Ascending aorta (tissue), 2 donors: ENCODE data around the gene HPGD. TPM values are rescaled to one million over a fixed set of nuclear protein-coding genes. Genes with fewer than 3 reads are reported as not detected.

Experiments used
- DNase-seq, 2 donors: peaks; one replicate each; pipeline ENCODE4 v3.0.0-alpha.2; 2019; ENCODE audit warnings: low spot score in 2 of 2
- H3K27ac ChIP-seq, 2 donors: fragments of 200-600 bp; sonication (generic); one replicate each; pipeline ENCODE4 v1.5.1; 2016 to 2017; ENCODE audit warnings: mild to moderate bottlenecking in 1 of 2
- H3K27me3 ChIP-seq: fragments of 200-600 bp; sonication (generic); one replicate; pipeline ENCODE4 v1.5.1; 2017
- H3K36me3 ChIP-seq, 2 donors: fragments of 200-600 bp; sonication (generic); one replicate each; pipeline ENCODE4 v1.5.1; 2016
- H3K4me1 ChIP-seq, 2 donors: fragments of 200-600 bp; sonication (generic); one replicate each; pipeline ENCODE4 v1.5.1; 2016 to 2017; ENCODE audit warnings: mild to moderate bottlenecking in 1 of 2
- H3K4me3 ChIP-seq, 2 donors: fragments of 200-600 bp; sonication (generic); one replicate each; pipeline ENCODE4 v1.5.1; 2016 to 2017; ENCODE audit warnings: mild to moderate bottlenecking in 1 of 2
- H3K9me3 ChIP-seq, 2 donors: fragments of 200-600 bp; sonication (generic); one replicate each; pipeline ENCODE4 v1.5.1; 2016
- intact Hi-C: fragments of 100-400 bp; cut with DNase I; formaldehyde crosslinking; loops from one replicate; pipeline ENCODE4 v1.15.1; 2023
- total RNA-seq: library from RNA; depleted of rRNA; stranded (reverse); fragments of >200 nt; gene quantifications from one replicate; pipeline ENCODE4 v1.1.0, GENCODE V29; 2016
- TF ChIP-seq, protein P1 (sequence below), 3 experiments: fragments of 200-600 bp in 2 of 3; fragments of 450-650 bp in 1 of 3; sonication (generic) in 2 of 3; IDR thresholded peaks; one replicate each; pipeline ENCODE4 v1.5.1; 2016 to 2019; ENCODE audit warnings: antibody characterized with exemption in 3 of 3, mild to moderate bottlenecking in 1 of 3, moderate library complexity in 1 of 3

The HPGD gene
- total RNA-seq, 1 donor from 2014 or later, result 4.2 TPM

DNA sequence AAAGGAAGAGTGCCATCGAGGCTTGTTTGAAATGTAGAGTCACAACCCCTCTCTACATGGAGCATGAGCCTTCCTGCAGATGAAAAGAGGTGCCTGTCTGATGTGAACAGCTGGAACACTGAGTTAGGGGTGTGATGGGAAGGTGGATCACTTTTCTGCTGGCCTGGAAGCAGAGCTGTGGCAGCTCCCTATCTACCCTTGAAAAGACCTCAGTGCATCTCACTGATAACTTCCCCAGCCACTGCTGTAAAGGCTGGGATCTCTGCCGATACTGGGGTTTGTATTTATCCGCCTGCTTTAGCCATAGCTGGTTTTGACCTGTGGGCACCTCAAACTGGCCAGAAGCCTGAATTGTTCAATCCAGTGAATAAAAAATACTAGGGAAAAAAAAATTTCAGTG is 46.8 kb downstream of the HPGD start:
- TF ChIP-seq, protein P1, sequence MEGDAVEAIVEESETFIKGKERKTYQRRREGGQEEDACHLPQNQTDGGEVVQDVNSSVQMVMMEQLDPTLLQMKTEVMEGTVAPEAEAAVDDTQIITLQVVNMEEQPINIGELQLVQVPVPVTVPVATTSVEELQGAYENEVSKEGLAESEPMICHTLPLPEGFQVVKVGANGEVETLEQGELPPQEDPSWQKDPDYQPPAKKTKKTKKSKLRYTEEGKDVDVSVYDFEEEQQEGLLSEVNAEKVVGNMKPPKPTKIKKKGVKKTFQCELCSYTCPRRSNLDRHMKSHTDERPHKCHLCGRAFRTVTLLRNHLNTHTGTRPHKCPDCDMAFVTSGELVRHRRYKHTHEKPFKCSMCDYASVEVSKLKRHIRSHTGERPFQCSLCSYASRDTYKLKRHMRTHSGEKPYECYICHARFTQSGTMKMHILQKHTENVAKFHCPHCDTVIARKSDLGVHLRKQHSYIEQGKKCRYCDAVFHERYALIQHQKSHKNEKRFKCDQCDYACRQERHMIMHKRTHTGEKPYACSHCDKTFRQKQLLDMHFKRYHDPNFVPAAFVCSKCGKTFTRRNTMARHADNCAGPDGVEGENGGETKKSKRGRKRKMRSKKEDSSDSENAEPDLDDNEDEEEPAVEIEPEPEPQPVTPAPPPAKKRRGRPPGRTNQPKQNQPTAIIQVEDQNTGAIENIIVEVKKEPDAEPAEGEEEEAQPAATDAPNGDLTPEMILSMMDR (IDR thresholded peaks at IDR 0.05), result no peak
- H3K4me3 ChIP-seq, result no peak overlapping the region

DNA sequence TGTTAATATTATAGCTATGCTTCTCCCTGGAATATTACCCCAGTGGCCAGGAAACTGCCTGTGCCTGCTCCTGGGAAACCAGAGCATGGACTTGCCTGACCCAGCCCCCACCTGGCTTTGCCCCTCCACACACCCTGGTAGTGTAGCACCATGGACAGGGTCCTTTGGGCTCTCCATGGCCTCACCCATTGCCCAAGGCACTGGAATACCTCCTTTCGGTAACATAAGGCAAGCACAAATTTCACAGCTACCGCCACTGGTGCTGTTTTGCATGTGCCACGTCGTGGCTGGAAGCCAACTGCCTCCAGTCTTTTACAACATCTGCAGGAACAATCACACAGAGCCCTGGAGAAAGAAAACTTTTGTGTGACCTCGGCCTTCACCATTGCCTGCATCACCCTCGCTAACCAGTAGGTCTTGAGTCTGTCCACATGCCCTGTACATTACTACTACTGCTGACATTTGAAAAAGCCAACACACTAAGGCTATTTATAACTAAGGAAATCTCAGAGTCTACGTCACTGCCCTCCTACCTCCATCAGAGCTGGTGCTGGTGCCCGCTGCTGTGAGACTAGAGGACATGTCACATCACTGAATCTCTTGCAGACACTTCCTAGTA is 47.7 kb downstream of the HPGD start:
- no peak overlapping the region for H3K27ac ChIP-seq
- H3K4me1 ChIP-seq, result no peaks in the 10 kb centered on the region
- H3K4me3 ChIP-seq, result no peak overlapping the region
- no peaks in the 10 kb centered on the region for H3K36me3 ChIP-seq
- no peaks in the 10 kb centered on the region for H3K9me3 ChIP-seq
- no peaks in the 10 kb centered on the region for H3K27me3 ChIP-seq
- TF ChIP-seq, protein P1 (IDR thresholded peaks at IDR 0.05), result no peak
- intact Hi-C loops, result no loop called here
- no peak for DNase-seq

More for the DNA sequence above, 46.8 kb downstream of the HPGD start:
- no peaks in the 10 kb centered on the region for H3K36me3 ChIP-seq
- H3K27ac ChIP-seq, result no peak overlapping the region
- H3K4me1 ChIP-seq, result no peaks in the 10 kb centered on the region
- H3K9me3 ChIP-seq, result no peaks in the 10 kb centered on the region
- no peaks in the 10 kb centered on the region for H3K27me3 ChIP-seq
- intact Hi-C loops, result no loop called here
- DNase-seq, result no peak

DNA sequence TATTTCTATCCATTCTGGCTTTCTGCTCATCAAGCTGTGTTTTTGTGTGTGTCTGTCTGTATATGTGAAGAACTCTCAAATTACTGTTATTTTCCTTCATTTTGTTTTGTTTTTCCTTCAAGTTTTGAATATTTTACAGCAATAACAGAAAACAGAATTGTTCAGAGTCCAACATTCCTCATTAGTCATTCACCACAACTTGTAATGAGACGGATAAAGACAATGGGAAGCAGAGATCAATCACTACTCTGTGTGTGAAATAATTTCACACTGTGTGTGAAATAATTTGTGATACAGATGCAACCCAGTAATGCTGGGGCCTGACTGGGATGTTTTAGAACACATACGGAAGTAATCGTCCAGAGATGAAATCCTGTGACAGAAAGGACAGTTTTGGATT is 55.2 kb downstream of the HPGD start:
- no peaks in the 10 kb centered on the region for H3K36me3 ChIP-seq
- H3K27me3 ChIP-seq, result no peaks in the 10 kb centered on the region
- DNase-seq, result no peak
- no peaks in the 10 kb centered on the region for H3K4me1 ChIP-seq
- H3K4me3 ChIP-seq, result no peak overlapping the region
- TF ChIP-seq, protein P1 (IDR thresholded peaks at IDR 0.05), result no peak
- H3K9me3 ChIP-seq, result no peaks in the 10 kb centered on the region
- no peak overlapping the region for H3K27ac ChIP-seq
- intact Hi-C loops, result no loop called here

DNA sequence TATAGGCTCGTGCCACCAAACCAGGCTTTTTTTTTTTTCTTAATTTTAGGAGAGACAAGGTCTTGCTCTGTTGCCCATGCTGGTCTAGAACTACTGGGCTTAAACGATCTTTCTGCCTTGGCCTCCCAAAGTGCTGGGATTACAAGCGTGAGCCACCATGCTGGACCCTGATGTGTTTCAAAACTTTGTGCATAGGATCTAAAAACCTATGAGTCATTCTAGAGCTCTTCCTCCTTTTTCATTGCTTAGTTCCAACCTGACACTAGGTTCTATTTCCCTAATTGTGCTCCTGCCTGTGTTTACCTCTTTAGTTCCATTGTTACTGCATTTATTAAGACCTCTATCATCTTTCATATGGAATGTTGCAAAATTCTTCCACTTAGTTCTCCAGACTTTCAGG is 57.3 kb downstream of the HPGD start:
- no peak overlapping the region for H3K27ac ChIP-seq
- DNase-seq, result no peak
- no peak overlapping the region for H3K4me3 ChIP-seq
- no peaks in the 10 kb centered on the region for H3K9me3 ChIP-seq
- TF ChIP-seq, protein P1 (IDR thresholded peaks at IDR 0.05), result no peak
- intact Hi-C loops, result no loop called here
- no peaks in the 10 kb centered on the region for H3K36me3 ChIP-seq
- H3K27me3 ChIP-seq, result no peaks in the 10 kb centered on the region
- H3K4me1 ChIP-seq, result no peaks in the 10 kb centered on the region

DNA sequence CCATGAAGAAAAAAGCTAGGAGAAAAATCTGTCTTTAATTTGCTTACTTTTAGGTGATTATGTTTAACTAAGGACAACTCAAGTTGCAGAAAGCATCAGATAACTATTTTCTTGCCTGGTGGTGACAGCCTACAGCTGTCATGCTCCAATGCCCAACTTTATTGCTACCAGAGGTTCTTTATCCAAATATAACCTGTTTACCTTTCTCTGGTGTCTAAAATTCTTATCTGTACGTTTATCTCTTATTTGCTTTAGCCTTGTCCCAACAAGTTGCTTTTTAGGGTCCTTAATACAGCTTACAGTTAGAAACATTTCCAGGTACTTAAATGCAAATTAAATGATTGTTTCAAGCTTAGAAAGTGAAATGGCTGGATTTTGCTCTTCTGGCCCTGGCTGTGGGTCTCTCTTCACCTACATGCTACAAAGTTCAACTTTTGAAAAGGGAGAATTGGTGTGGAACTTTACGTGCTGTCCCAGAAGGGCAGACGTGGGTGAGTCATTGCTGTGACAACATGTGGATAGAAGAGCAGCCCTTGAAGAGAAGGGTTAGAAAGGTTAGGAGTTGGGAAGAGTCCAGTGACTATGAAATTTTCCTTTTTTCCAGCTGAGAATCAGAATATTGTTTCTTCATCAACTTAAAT is 60.7 kb downstream of the HPGD start:
- peaks cover 0 to 4% of the 10 kb centered on the region in 2 donors for H3K4me1 ChIP-seq
- H3K36me3 ChIP-seq, result no peaks in the 10 kb centered on the region
- no peaks in the 10 kb centered on the region for H3K9me3 ChIP-seq
- no peak overlapping the region for H3K27ac ChIP-seq
- TF ChIP-seq, protein P1 (IDR thresholded peaks at IDR 0.05), result no peak
- no peak overlapping the region for H3K4me3 ChIP-seq
- intact Hi-C loops, result no loop called here
- no peaks in the 10 kb centered on the region for H3K27me3 ChIP-seq
- DNase-seq, result no peak
